ENCODE measurements around the gene SUN5. TPM values are rescaled to one million over a fixed set of nuclear protein-coding genes. Genes with fewer than 3 reads are reported as not detected.

Gene SUN5
- total RNA-seq, 2 experiments from 2014 or later, result not detected

DNA sequence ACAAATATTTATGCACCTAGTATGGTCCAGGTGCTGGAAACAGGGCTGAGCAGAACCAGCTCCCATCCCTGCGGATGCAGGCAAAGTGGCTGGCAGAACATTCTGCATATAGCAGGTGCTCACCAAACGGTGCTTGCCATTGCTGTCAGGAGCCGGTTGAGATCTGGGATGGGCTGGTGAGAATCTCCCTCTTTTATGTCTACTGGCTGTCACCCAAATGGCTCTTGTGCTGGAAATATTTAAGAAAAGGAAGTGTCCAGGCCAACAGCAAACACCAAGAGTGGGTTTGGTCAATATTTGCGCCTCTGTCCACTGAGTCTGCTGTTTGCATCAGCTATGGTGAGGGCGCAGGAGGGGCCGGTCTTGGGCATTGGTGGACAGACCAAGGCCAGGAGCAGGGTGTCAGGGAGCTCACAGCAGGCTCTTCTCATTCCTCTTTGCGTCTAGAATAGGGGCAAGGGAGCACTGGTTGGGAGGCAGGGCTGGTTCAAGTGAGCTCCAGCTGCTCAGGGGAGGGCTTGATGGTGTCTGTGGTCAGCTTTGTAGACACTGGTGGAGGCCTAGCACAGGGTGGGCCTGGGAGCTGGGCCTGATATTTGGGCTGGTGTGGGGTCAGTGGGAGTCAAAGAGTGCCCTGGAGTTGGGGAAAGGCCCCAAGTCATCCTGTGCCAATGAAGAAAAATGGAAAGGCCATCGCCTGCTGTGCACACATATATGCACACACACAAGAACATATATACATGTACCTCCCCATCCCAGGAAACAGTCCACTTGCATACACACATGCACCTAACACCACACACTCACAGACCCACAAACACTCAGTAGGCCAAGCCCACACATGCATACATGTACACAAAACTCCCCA is 1.9 kb upstream of the SUN5 start:
- POLR2A ChIA-PET, result no interaction called here

DNA sequence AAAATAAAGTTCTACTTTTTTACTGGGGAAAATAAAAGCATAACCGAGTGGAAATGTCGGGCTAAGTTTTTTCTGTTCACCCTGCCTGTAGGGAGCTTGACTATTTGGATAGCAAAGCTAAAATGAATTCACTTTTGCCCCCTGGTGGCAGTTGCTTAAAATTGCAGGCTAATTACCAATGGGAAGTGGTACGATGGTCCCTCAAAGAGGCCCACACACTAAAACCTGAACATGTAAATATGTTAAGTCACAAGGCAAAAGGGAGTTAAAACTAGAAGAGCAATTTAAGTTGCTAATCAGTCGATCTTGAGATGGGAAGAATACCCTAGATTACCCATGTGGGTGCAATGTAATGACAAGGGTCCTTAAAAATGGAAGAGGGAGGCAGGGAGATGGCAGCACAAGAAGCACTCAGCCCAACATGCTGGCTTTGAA is 916 bp upstream of the SUN5 start:
- no peaks in the 10 kb centered on the region for H3K36me3 Mint-ChIP-seq (ENCODE audit: low read depth)
- peaks cover 3% of the 10 kb centered on the region for H3K9me3 Mint-ChIP-seq
- H3K27me3 Mint-ChIP-seq, result no peaks in the 10 kb centered on the region
- no peak overlapping the region for H3K4me3 Mint-ChIP-seq
- ATAC-seq (peak; percentile 77), DNase-seq (peak; percentile 44)
- CTCF ChIA-PET, result interaction anchor here (0.9 to 3.0 kb wide), 30 partner anchors 10 to 295 kb away, joined by 3 to 34 read pairs (median 4); no protein-coding TSS in a partner anchor
- no peak overlapping the region for H3K27ac Mint-ChIP-seq
- H3K4me1 Mint-ChIP-seq (ENCODE audit: low read depth), result peaks cover 9% of the 10 kb centered on the region
- intact Hi-C loops (cut with micrococcal nuclease), result loop anchor here (2.0 kb wide), 1 partner anchor 102 kb away; no protein-coding TSS in a partner anchor
- POLR2A ChIA-PET, result interaction anchor here (0.7 to 0.9 kb wide), 2 partner anchors 10 to 125 kb away, joined by 4 read pairs; no protein-coding TSS in a partner anchor
- TF ChIP-seq, protein P1, sequence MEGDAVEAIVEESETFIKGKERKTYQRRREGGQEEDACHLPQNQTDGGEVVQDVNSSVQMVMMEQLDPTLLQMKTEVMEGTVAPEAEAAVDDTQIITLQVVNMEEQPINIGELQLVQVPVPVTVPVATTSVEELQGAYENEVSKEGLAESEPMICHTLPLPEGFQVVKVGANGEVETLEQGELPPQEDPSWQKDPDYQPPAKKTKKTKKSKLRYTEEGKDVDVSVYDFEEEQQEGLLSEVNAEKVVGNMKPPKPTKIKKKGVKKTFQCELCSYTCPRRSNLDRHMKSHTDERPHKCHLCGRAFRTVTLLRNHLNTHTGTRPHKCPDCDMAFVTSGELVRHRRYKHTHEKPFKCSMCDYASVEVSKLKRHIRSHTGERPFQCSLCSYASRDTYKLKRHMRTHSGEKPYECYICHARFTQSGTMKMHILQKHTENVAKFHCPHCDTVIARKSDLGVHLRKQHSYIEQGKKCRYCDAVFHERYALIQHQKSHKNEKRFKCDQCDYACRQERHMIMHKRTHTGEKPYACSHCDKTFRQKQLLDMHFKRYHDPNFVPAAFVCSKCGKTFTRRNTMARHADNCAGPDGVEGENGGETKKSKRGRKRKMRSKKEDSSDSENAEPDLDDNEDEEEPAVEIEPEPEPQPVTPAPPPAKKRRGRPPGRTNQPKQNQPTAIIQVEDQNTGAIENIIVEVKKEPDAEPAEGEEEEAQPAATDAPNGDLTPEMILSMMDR (IDR thresholded peaks at IDR 0.05), result peak; percentile 83

More for the DNA sequence above, 1.9 kb upstream of the SUN5 start:
- no peak for ATAC-seq
- no peak for DNase-seq
- H3K4me1 Mint-ChIP-seq (ENCODE audit: low read depth), result peaks cover 9% of the 10 kb centered on the region
- intact Hi-C loops (cut with micrococcal nuclease), result loop anchor here (2.0 kb wide), 1 partner anchor 103 kb away; no protein-coding TSS in a partner anchor
- H3K27ac Mint-ChIP-seq, result no peak overlapping the region
- H3K27me3 Mint-ChIP-seq, result no peaks in the 10 kb centered on the region
- CTCF ChIA-PET, result interaction anchor here (0.9 to 3.0 kb wide), 10 partner anchors 12 to 216 kb away, joined by 3 to 34 read pairs (median 10); no protein-coding TSS in a partner anchor
- H3K9me3 Mint-ChIP-seq, result peaks cover 3% of the 10 kb centered on the region
- TF ChIP-seq, protein P1 (IDR thresholded peaks at IDR 0.05), result no peak
- H3K4me3 Mint-ChIP-seq, result no peak overlapping the region
- no peaks in the 10 kb centered on the region for H3K36me3 Mint-ChIP-seq (ENCODE audit: low read depth)

DNA sequence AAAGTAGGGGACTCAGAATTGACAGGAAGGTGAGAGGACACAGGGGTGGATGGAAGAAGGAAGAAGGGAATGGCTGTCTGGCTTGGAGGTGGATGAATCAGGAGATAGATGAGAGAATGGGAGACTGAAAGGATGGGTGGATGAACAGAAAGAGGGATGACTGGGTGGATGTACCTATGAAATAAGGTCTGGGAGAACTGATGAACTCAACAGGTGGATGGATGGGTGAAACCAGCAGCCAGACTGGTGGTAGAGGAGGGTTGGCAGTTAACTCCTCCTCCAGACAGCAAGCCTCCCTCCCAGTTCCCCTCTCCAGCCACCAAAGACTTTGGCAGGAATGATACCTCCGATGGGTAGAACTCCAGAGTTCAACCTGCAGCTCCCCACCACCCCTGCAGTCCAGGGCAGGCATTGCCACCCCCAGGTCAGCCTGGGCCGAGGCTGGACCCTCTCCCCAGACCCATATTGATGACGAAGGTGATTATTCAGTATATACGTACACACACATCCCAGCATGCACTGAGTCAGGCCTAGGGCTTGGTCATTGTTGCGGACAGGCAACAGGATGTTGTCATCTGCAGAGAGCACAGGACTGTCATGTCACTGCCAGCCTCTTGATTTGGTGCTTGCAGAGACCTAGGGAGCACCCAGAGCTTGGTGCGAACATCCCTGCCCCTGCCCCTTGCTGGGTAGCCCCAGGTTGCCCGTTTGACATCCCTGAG is 2.0 kb downstream of the SUN5 start:
- TF ChIP-seq, protein P1 (IDR thresholded peaks at IDR 0.05), result no peak
- no peak overlapping the region for H3K4me3 Mint-ChIP-seq
- ATAC-seq (no peak), DNase-seq (no peak)
- ChIA-PET POLR2A (interaction anchor here (0.7 kb wide), 2 partner anchors 34 to 102 kb away, joined by 3 to 6 read pairs; no protein-coding TSS in a partner anchor), CTCF (interaction anchor here (1.8 to 1.9 kb wide), 2 partner anchors 100 kb away, joined by 5 to 7 read pairs; no protein-coding TSS in a partner anchor)
- intact Hi-C loops (cut with micrococcal nuclease), result no loop called here
- H3K27me3 Mint-ChIP-seq, result no peaks in the 10 kb centered on the region
- H3K9me3 Mint-ChIP-seq, result peaks cover 3% of the 10 kb centered on the region
- no peak overlapping the region for H3K27ac Mint-ChIP-seq
- peaks cover 16% of the 10 kb centered on the region for H3K4me1 Mint-ChIP-seq (ENCODE audit: low read depth)
- no peaks in the 10 kb centered on the region for H3K36me3 Mint-ChIP-seq (ENCODE audit: low read depth)

DNA sequence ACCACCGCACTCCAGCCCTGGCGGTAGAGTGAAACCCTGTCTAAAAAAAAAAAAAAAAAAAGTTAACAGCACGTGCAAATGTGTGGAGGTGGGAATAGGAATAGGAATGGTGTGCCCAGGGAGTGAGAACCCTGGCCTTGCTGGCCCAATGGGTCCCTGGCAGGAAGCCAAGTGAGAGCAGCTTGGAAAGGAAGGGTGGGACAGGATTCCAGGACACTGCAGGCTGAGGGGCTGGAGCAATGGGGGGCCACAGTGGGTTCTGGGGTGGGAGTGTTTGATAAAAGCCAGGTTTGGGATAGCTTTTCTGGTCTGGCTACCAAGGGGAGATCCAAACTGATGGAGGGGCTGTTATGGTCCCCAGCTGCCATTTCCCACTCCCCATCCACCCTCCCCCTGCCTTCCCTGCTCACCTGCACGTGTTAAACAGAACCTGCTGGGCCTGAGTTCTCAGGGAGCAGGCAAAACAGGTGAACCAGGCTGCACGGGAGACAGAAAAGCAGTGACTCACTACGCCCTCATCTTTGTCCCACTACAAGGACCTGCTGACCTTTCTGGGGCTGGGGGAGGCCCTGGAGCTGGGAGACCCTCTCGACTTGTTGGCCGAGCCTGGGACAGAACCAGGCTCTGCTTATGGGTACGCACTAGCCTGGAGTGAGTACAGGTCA is 3.3 kb downstream of the SUN5 start:
- Mint-ChIP-seq H3K36me3 (ENCODE audit: low read depth) (no peaks in the 10 kb centered on the region), H3K27ac (no peak overlapping the region), H3K9me3 (peaks cover 3% of the 10 kb centered on the region), H3K27me3 (no peaks in the 10 kb centered on the region), H3K4me1 (ENCODE audit: low read depth) (peaks cover 18% of the 10 kb centered on the region), H3K4me3 (no peak overlapping the region)
- ChIA-PET CTCF (interaction anchor here (1.6 to 1.9 kb wide), 2 partner anchors 9 to 99 kb away, joined by 3 to 5 read pairs; no protein-coding TSS in a partner anchor), POLR2A (no interaction called here)
- no peak for ATAC-seq
- no peak for DNase-seq
- TF ChIP-seq, protein P1 (IDR thresholded peaks at IDR 0.05), result no peak
- intact Hi-C loops (cut with micrococcal nuclease), result no loop called here

Measured in activated CD8-positive, alpha-beta T cell treated with anti-CD3 and anti-CD28 coated beads for 36 hours (primary cell).